Endothelial cell of umbilical vein (primary cell): Measurements from ENCODE around the gene FTSJ3. TPM values are rescaled to one million over a fixed set of nuclear protein-coding genes. Genes with fewer than 3 reads are reported as not detected.

Experiments
- BruUV-seq: library from RNA; stranded (reverse); fragments of 400-500 nt; replicated peaks from 2 replicates; lab custom pipeline; 2021; lab: Mats Ljungman, UMichigan
- CTCF ChIA-PET: fragments of 300-600, 350-600 bp; sonication (Branson Sonifier 250); formaldehyde crosslinking; loops from one replicate; lab custom pipeline; 2021; ENCODE audit warnings: antibody characterized with exemption, inconsistent platforms; lab: Charles Lee
- POLR2A ChIA-PET: fragments of 300-600, 350-600 bp; sonication (Branson Sonifier 250); formaldehyde crosslinking; loops from one replicate; lab custom pipeline; 2021; ENCODE audit warnings: antibody characterized with exemption, inconsistent platforms; lab: Charles Lee
- DNase-seq: peaks from one replicate; pipeline ENCODE4 v3.0.0-alpha.2; 2011; ENCODE audit warnings: low read depth, low spot score
- FAIRE-seq: peaks from 2 replicates; lab custom pipeline; 2011; peaks lifted over from hg19 to GRCh38; lab: Jason Lieb, UNC
- H2AFZ ChIP-seq: 2 replicates; pipeline ENCODE4 v1.6.0; 2012; ENCODE audit warnings: low read depth, low read length, control low read depth, inconsistent platforms
- H3K27ac ChIP-seq: 2 replicates; pipeline ENCODE4 v1.5.1; 2011; ENCODE audit warnings: low read depth, mild to moderate bottlenecking, control low read depth, low read length, moderate library complexity; ENCODE audit not compliant: insufficient read depth
- H3K27me3 ChIP-seq, 2 experiments: 2 replicates each; pipeline versions ENCODE4 v1.6.0 to v1.6.1; 2011; ENCODE audit warnings: low read length in 2 of 2, mixed read lengths in 1 of 2; ENCODE audit not compliant: control insufficient read depth in 2 of 2, insufficient read depth in 2 of 2
- H3K36me3 ChIP-seq, 2 experiments: 2 replicates in 1 of 2; 3 replicates in 1 of 2; pipeline ENCODE4 v1.5.1; 2011; ENCODE audit warnings: low read length in 2 of 2, mild to moderate bottlenecking in 1 of 2, moderate library complexity in 1 of 2; ENCODE audit not compliant: control insufficient read depth in 2 of 2, insufficient read depth in 2 of 2; ENCODE audit errors: extremely low read depth in 1 of 2
- H3K4me1 ChIP-seq: 3 replicates; pipeline ENCODE4 v1.5.1; 2011; ENCODE audit warnings: mild to moderate bottlenecking, low read length; ENCODE audit not compliant: control insufficient read depth, insufficient read depth; ENCODE audit errors: extremely low read depth
- H3K4me2 ChIP-seq: 2 replicates; pipeline ENCODE4 v1.6.1; 2011; ENCODE audit warnings: low read length, control low read depth, mixed read lengths; ENCODE audit not compliant: insufficient read depth
- H3K4me3 ChIP-seq, 3 experiments: fragments of 200-600 bp in 1 of 3; sonication (generic), shearing (Covaris generic) in 1 of 3; replicated peaks in 1 of 3; 2 replicates each; pipeline ENCODE4 v1.5.1; 2011 to 2016; ENCODE audit warnings: control low read depth in 3 of 3, low read length in 3 of 3, mild to moderate bottlenecking in 2 of 3, inconsistent platforms in 1 of 3, low read depth in 1 of 3, moderate library complexity in 1 of 3; ENCODE audit not compliant: insufficient read depth in 1 of 3
- H3K79me2 ChIP-seq: 2 replicates; pipeline ENCODE4 v1.6.0; 2012; ENCODE audit warnings: low read length, inconsistent platforms; ENCODE audit not compliant: control insufficient read depth, insufficient read depth
- H3K9ac ChIP-seq: replicated peaks from 2 replicates; pipeline ENCODE3; 2011; ENCODE audit warnings: low read length, control low read depth; ENCODE audit not compliant: insufficient read depth; ENCODE audit errors: extremely low read depth
- H3K9me1 ChIP-seq: replicated peaks from 3 replicates; pipeline ENCODE4 v1.6.0; 2011; ENCODE audit warnings: mild to moderate bottlenecking, low read length; ENCODE audit not compliant: control insufficient read depth, insufficient read depth; ENCODE audit errors: extremely low read depth
- H3K9me3 ChIP-seq: replicated peaks from 2 replicates; pipeline ENCODE4 v1.5.1; 2012; ENCODE audit warnings: low read length, inconsistent platforms; ENCODE audit not compliant: control insufficient read depth, insufficient read depth
- H4K20me1 ChIP-seq: replicated peaks from 2 replicates; pipeline ENCODE3; 2011; ENCODE audit warnings: mild to moderate bottlenecking, low read length; ENCODE audit not compliant: control insufficient read depth, insufficient read depth; ENCODE audit errors: extremely low read depth
- CTCF ChIP-seq, 2 donors: IDR thresholded peaks; 1 replicate in 1 of 2; 2 replicates in 1 of 2; pipeline ENCODE4 v1.5.1; 2011; ENCODE audit warnings: low read length in 2 of 2, mild to moderate bottlenecking in 2 of 2, moderate library complexity in 2 of 2, control low read depth in 1 of 2, inconsistent platforms in 1 of 2, low read depth in 1 of 2; ENCODE audit not compliant: insufficient read depth in 1 of 2; ENCODE audit errors: extremely low read depth in 1 of 2
- EZH2 ChIP-seq: IDR thresholded peaks from 2 replicates; pipeline ENCODE4 v1.6.1; 2012; ENCODE audit warnings: borderline replicate concordance, low read depth, mild to moderate bottlenecking, moderate library complexity, low read length, inconsistent platforms; ENCODE audit not compliant: severe bottlenecking
- FOS ChIP-seq: IDR thresholded peaks from 2 replicates; pipeline ENCODE4 v1.6.1; 2011; ENCODE audit warnings: mild to moderate bottlenecking, low read length, moderate library complexity, borderline replicate concordance; ENCODE audit not compliant: insufficient read depth
- GATA2 ChIP-seq: IDR thresholded peaks from 2 replicates; pipeline ENCODE4 v1.7.0; 2011; ENCODE audit warnings: low read depth, mild to moderate bottlenecking, moderate library complexity, mixed read lengths, low read length; ENCODE audit not compliant: insufficient read length, insufficient read depth
- JUN ChIP-seq: IDR thresholded peaks from 2 replicates; pipeline ENCODE4 v1.6.1; 2011; ENCODE audit warnings: borderline replicate concordance, low read depth; ENCODE audit not compliant: insufficient read length, insufficient read depth
- MAX ChIP-seq: IDR thresholded peaks from 2 replicates; pipeline ENCODE4 v1.6.1; 2011; ENCODE audit not compliant: insufficient read depth, insufficient read length
- MYC ChIP-seq: IDR thresholded peaks from one replicate; pipeline ENCODE4 v1.6.1; 2011; ENCODE audit warnings: mild to moderate bottlenecking, low read depth, low read length
- POLR2A ChIP-seq: IDR thresholded peaks from 2 replicates; pipeline ENCODE4 v1.6.1; 2012; ENCODE audit warnings: low read depth, mild to moderate bottlenecking, control low read depth, low read length
- POLR2AphosphoS5 ChIP-seq: IDR thresholded peaks from 2 replicates; pipeline ENCODE4 v1.6.1; 2012; ENCODE audit warnings: low read depth, mild to moderate bottlenecking, control low read depth, low read length, moderate library complexity; ENCODE audit not compliant: insufficient read depth
- dilution Hi-C: fragments of 300-500 bp; cut with MboI; formaldehyde crosslinking; loops from one replicate; pipeline ENCODE4 v1.15.0; 2019; ENCODE audit warnings: low sequenced_read_pairs; ENCODE audit not compliant: extremely low pct_ligation_motif_present
- intact Hi-C: fragments of 100-400 bp; cut with micrococcal nuclease; formaldehyde crosslinking; loops from one replicate; pipeline ENCODE4 v1.10.0; 2022
- polyA plus RNA-seq, 4 experiments: library from polyadenylated mRNA; depleted of rRNA in 3 of 4; stranded (reverse) in 3 of 4; unstranded in 1 of 4; fragments of >200 nt; gene quantifications; 2 replicates each; pipeline versions ENCODE4 v1.2.1 to v1.2.3, GENCODE V29; 2011 to 2012; ENCODE audit warnings: missing spikeins in 1 of 4
- total RNA-seq: library from RNA; stranded (reverse); gene quantifications from 2 replicates; pipeline ENCODE4 v1.2.3, GENCODE V29; 2021

The FTSJ3 gene
- total and polyA plus RNA-seq, 2 donors (not counting 3 experiments of a cell fraction or from before 2014, with no cell fraction given) = 42.1 to 60.2 TPM

GRCh38 chr17:63827801-63828221 is 348 bp upstream of the FTSJ3 start:
- no peaks in the 10 kb centered on the region for H4K20me1 ChIP-seq
- no peak for TF ChIP-seq EZH2
- no peak for TF ChIP-seq POLR2A
- no peak for TF ChIP-seq POLR2AphosphoS5
- no peak for TF ChIP-seq GATA2
- no peak for TF ChIP-seq MAX
- no peak for TF ChIP-seq JUN
- no peak for TF ChIP-seq MYC
- no peak for TF ChIP-seq CTCF (IDR thresholded peaks at IDR 0.05; ENCODE audit: extremely low read depth in 1 of 2, insufficient read depth in 1 of 2, low read depth in 1 of 2, low read length in 2 of 2)
- TF ChIP-seq FOS = no peak
- H2AFZ ChIP-seq = peak overlapping the region; percentile 1
- intact Hi-C loops (loop anchor here (1.0 to 10.0 kb wide), 4 partner anchors 13 to 1253 kb away; partner anchors contain the start of genes CYB561 and DDX42), dilution Hi-C loops (no loop called here)
- peaks cover 42% of the 10 kb centered on the region for H3K79me2 ChIP-seq
- DNase-seq = no peak
- peaks cover 41 to 58% of the 10 kb centered on the region in 2 experiments for H3K36me3 ChIP-seq
- H3K27ac ChIP-seq = peak overlapping the region; percentile 92
- CTCF ChIA-PET = interaction anchor here (1.5 kb wide), 1 partner anchor 29 kb away, joined by 5 read pairs; no protein-coding TSS in a partner anchor
- no peaks in the 10 kb centered on the region for H3K9me3 ChIP-seq
- no TSS peak for BruUV-seq
- peaks cover 23% of the 10 kb centered on the region for H3K4me1 ChIP-seq
- peak overlapping the region; percentile 78 for H3K4me2 ChIP-seq
- peak; percentile 67 for FAIRE-seq
- no peaks in the 10 kb centered on the region for H3K27me3 ChIP-seq
- H3K9ac ChIP-seq = peak overlapping the region; percentile 86
- peak overlapping the region; percentile 47 to 81 (median 72) for H3K4me3 ChIP-seq
- no peaks in the 10 kb centered on the region for H3K9me1 ChIP-seq
- POLR2A ChIA-PET = no interaction called here
